CD8-positive, alpha-beta memory T cell (primary cell): Measurements from ENCODE around the gene RPS28. TPM values are rescaled to one million over a fixed set of nuclear protein-coding genes. Genes with fewer than 3 reads are reported as not detected.
A peak's percentile ranks its signal among the peaks of the same experiment; 100 is the strongest.

Experiments used
- CTCF ChIA-PET: fragments of 350-600 bp; sonication (Branson Sonifier 250); formaldehyde crosslinking; loops from one replicate; lab custom pipeline; 2021; ENCODE audit warnings: antibody characterized with exemption; lab: Charles Lee
- POLR2A ChIA-PET: fragments of 350-600 bp; sonication (Branson Sonifier 250); formaldehyde crosslinking; loops from one replicate; lab custom pipeline; 2021; ENCODE audit warnings: antibody characterized with exemption; lab: Charles Lee
- DNase-seq, 5 donors: peaks; one replicate each; pipeline versions ENCODE4 v3.0.0 to v3.0.0-alpha.2; 2020 to 2022; ENCODE audit warnings: mixed read lengths in 1 of 5
- H3K27ac ChIP-seq: one replicate; pipeline ENCODE4 v1.7.0; 2013; ENCODE audit warnings: low read depth, mild to moderate bottlenecking, low read length, moderate library complexity
- H3K27me3 ChIP-seq: 2 replicates; pipeline ENCODE4 v1.7.0; 2013; ENCODE audit warnings: low read length, mild to moderate bottlenecking; ENCODE audit not compliant: insufficient read depth, poor library complexity, severe bottlenecking
- H3K36me3 ChIP-seq: 2 replicates; pipeline ENCODE4 v1.7.0; 2013; ENCODE audit warnings: mild to moderate bottlenecking, low read length, moderate library complexity; ENCODE audit not compliant: insufficient read depth
- H3K4me1 ChIP-seq: 2 replicates; pipeline ENCODE4 v1.7.0; 2013; ENCODE audit warnings: mild to moderate bottlenecking, low read length, moderate library complexity; ENCODE audit not compliant: insufficient read depth
- H3K4me3 ChIP-seq: 2 replicates; pipeline ENCODE4 v1.7.0; 2013; ENCODE audit warnings: mild to moderate bottlenecking, low read length
- H3K9me3 ChIP-seq: 2 replicates; pipeline ENCODE4 v1.7.0; 2013; ENCODE audit warnings: mild to moderate bottlenecking, low read length
- H3K27ac Mint-ChIP-seq, 8 donors: one replicate each; pipeline ENCODE4 v1.8.0; 2020 to 2021; ENCODE audit warnings: mixed read lengths in 8 of 8, mild to moderate bottlenecking in 6 of 8, inconsistent platforms in 3 of 8, moderate library complexity in 3 of 8
- H3K27me3 Mint-ChIP-seq, 2 donors: one replicate each; pipeline ENCODE4 v1.8.0; 2020 to 2021; ENCODE audit warnings: mixed read lengths in 2 of 2, mild to moderate bottlenecking in 1 of 2, moderate library complexity in 1 of 2
- H3K36me3 Mint-ChIP-seq, 3 donors: one replicate each; pipeline ENCODE4 v1.8.0; 2020 to 2021; ENCODE audit warnings: mixed read lengths in 3 of 3, inconsistent platforms in 1 of 3, mild to moderate bottlenecking in 1 of 3
- H3K4me1 Mint-ChIP-seq, 3 donors: one replicate each; pipeline ENCODE4 v1.8.0; 2020 to 2021; ENCODE audit warnings: mixed read lengths in 3 of 3, inconsistent platforms in 1 of 3, mild to moderate bottlenecking in 1 of 3
- H3K4me3 Mint-ChIP-seq, 7 donors: one replicate each; pipeline ENCODE4 v1.8.0; 2020 to 2021; ENCODE audit warnings: mixed read lengths in 7 of 7, mild to moderate bottlenecking in 6 of 7, moderate library complexity in 4 of 7, inconsistent platforms in 2 of 7
- H3K9me3 Mint-ChIP-seq, 5 donors: one replicate each; pipeline ENCODE4 v1.8.0; 2020 to 2022; ENCODE audit warnings: mixed read lengths in 5 of 5, mild to moderate bottlenecking in 3 of 5, moderate library complexity in 2 of 5, inconsistent platforms in 1 of 5
- polyA plus RNA-seq: library from polyadenylated mRNA; unstranded; fragments of 300-500 nt; fragmentation: Illumina TruSeq; gene quantifications from one replicate; pipeline ENCODE4 v1.2.3, GENCODE V29; 2021
- total RNA-seq, 2 experiments: library from RNA; stranded (reverse); gene quantifications; one replicate each; pipeline ENCODE4 v1.2.3, GENCODE V29; 2021

RPS28 gene
- total and polyA plus RNA-seq, 3 experiments from 2014 or later = 2,153 to 2,694 (median 2,200) TPM

DNA sequence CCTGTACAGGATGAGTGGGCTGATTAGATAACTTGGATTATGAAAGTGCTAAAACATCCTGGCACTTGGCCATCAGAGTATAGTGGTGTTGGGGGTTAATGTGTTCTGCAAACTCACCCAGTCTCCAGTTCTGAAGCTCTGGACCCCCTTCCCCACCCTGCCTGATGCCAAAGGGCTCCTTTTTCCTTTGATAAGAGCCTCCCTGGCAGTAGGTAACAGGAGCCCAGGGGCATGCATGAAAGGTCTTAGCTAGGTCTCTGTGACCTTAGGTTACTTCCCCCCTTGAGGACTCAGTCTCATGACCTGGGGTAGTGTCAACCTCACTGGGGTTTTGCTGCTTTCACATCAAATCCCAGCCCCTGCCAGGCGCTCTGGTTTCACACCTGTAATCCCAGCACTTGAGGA, 2.5 kb downstream of the RPS28 start:
- Mint-ChIP-seq H3K9me3 (no peaks in the 10 kb centered on the region), H3K27me3 (no peaks in the 10 kb centered on the region), H3K36me3 (peaks cover 0 to 36% (median 0%) of the 10 kb centered on the region in 3 donors), H3K4me1 (peaks cover 22 to 45% (median 33%) of the 10 kb centered on the region in 3 donors), H3K27ac (peak overlapping the region in 3 of 8 donors; percentile 21 to 58 (median 47)), H3K4me3 (peak overlapping the region in 2 of 7 donors; percentile 57 to 98)
- no peaks in the 10 kb centered on the region for H3K27me3 ChIP-seq
- H3K36me3 ChIP-seq = peaks cover 6% of the 10 kb centered on the region
- no peak for DNase-seq
- H3K9me3 ChIP-seq = no peaks in the 10 kb centered on the region
- POLR2A ChIA-PET = interaction anchor here (0.5 kb wide), 1 partner anchor 289 kb away, joined by 3 read pairs; no protein-coding TSS in a partner anchor
- no peak overlapping the region for H3K4me3 ChIP-seq
- CTCF ChIA-PET = interaction anchor here (0.9 to 1.3 kb wide), 2 partner anchors 13 to 55 kb away, joined by 3 read pairs; no protein-coding TSS in a partner anchor
- peaks cover 33% of the 10 kb centered on the region for H3K4me1 ChIP-seq
- no peak overlapping the region for H3K27ac ChIP-seq

DNA sequence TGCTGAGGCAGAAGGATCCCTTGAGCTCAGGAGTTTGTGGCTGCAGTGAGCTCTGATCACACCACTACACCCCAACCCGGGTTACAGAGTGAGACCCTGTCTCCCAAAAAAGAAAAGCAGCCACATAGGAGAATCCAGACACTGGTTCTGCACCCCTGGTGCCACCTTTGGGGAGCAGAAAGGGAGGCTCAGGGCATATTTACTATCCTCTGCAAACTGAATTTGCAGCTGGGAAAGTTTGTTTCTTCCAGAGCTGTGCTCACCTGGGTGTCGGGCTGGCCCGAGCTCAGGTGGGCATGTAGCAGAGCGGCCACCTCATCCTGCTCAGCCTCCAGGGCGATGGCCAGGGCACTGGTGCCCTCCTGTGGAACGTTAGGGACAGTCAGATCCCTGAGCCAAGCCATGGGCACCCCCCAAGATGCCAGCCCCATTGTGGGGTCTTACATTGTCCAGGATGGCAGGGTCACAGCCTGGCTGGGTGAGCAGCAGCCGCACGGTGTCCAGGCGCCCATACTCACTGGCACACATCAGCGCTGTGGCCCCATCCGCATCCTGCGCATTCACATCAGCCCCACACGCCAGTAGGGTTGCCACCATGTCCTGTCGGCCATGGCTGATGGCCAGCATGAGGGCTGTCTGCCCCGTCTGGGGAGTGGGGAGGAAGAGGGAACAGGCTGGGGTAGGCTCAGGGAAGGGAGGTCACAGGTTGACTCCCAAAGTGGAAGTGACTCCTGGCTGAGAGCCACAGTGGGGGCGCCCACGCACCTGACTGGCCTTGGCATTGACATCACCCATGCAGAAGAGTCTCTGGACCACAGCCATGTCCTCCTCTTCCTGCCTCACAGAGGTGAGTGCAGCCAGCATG, 3.1 kb downstream of the RPS28 start:
- Mint-ChIP-seq H3K4me3 (peak overlapping the region in 1 of 7 donors; percentile 98), H3K27me3 (no peaks in the 10 kb centered on the region), H3K9me3 (no peaks in the 10 kb centered on the region), H3K4me1 (peaks cover 22 to 41% (median 30%) of the 10 kb centered on the region in 3 donors), H3K36me3 (peaks cover 0 to 36% (median 0%) of the 10 kb centered on the region in 3 donors), H3K27ac (peak overlapping the region in 2 of 8 donors; percentile 47 to 58)
- Histone ChIP-seq H3K4me3 (no peak overlapping the region), H3K9me3 (no peaks in the 10 kb centered on the region), H3K36me3 (peaks cover 6% of the 10 kb centered on the region), H3K27me3 (no peaks in the 10 kb centered on the region), H3K27ac (no peak overlapping the region), H3K4me1 (peaks cover 33% of the 10 kb centered on the region)
- ChIA-PET POLR2A (interaction anchor here (0.6 to 0.9 kb wide), 2 partner anchors 11 to 46 kb away, joined by 3 to 4 read pairs; no protein-coding TSS in a partner anchor), CTCF (interaction anchor here (0.9 to 1.3 kb wide), 2 partner anchors 14 to 56 kb away, joined by 3 read pairs; no protein-coding TSS in a partner anchor)
- no peak for DNase-seq

GRCh38 chr19:8325454-8325853, 4.2 kb downstream of the RPS28 start:
- Mint-ChIP-seq H3K9me3 (no peaks in the 10 kb centered on the region), H3K27me3 (no peaks in the 10 kb centered on the region), H3K4me3 (no peak overlapping the region), H3K36me3 (peaks cover 0 to 35% (median 0%) of the 10 kb centered on the region in 3 donors), H3K4me1 (peaks cover 16 to 31% (median 20%) of the 10 kb centered on the region in 3 donors), H3K27ac (no peak overlapping the region)
- ChIA-PET CTCF (interaction anchor here (0.6 kb wide), 1 partner anchor 289 kb away, joined by 3 read pairs; no protein-coding TSS in a partner anchor), POLR2A (interaction anchor here (0.6 kb wide), 1 partner anchor 45 kb away, joined by 4 read pairs; no protein-coding TSS in a partner anchor)
- Histone ChIP-seq H3K9me3 (no peaks in the 10 kb centered on the region), H3K36me3 (peaks cover 6% of the 10 kb centered on the region), H3K27me3 (no peaks in the 10 kb centered on the region), H3K27ac (no peak overlapping the region), H3K4me3 (no peak overlapping the region), H3K4me1 (peaks cover 22% of the 10 kb centered on the region)
- DNase-seq = no peak

- H3K36me3 Mint-ChIP-seq = peaks cover 0 to 2% (median 0%) of the 10 kb centered on the region in 3 donors
- Histone ChIP-seq H3K27ac (no peak overlapping the region), H3K9me3 (no peaks in the 10 kb centered on the region), H3K27me3 (peaks cover 6% of the 10 kb centered on the region), H3K36me3 (no peaks in the 10 kb centered on the region), H3K4me1 (peaks cover 7% of the 10 kb centered on the region), H3K4me3 (no peak overlapping the region)
- H3K4me3 Mint-ChIP-seq = no peak overlapping the region
- peaks cover 0 to 4% (median 0%) of the 10 kb centered on the region in 3 donors for H3K4me1 Mint-ChIP-seq
- no peaks in the 10 kb centered on the region for H3K27me3 Mint-ChIP-seq
- CTCF ChIA-PET = interaction anchor here (0.8 kb wide), 1 partner anchor 24 kb away, joined by 3 read pairs; no protein-coding TSS in a partner anchor
- no peak for DNase-seq
- POLR2A ChIA-PET = no interaction called here
- no peaks in the 10 kb centered on the region for H3K9me3 Mint-ChIP-seq
- peak overlapping the region in 1 of 8 donors; percentile 76 for H3K27ac Mint-ChIP-seq
Observed at GRCh38 chr19:8329996-8330395, 8.7 kb downstream of the RPS28 start.

DNA sequence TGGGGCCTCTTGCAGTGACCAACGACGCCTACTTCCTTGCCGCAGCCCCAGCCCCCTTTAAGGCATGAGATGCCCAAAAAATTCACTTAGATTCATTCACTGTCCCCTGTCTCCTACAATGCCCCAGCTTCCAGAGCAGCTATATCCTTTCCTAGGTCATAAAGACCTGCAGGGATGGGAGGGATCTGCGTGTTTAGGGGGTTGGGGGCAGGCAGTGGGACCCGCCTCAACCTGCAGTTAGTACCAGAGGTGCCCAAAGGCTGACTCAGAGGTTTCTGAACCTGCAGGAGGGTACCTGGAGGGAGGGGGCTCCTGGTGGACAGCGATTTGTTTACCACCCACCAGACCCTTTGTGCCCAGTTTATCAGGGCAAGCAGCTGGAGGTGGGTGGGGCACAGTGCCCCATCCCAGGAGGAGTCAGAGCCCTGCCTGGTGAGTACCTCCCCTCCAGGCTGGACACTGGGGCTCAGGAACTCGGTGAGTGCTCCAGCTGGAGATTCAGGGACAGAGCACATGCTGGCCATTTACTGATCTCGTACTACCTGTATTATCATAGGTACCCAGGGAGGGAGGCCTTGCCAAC, 10.1 kb downstream of the RPS28 start:
- peaks cover 3 to 9% (median 6%) of the 10 kb centered on the region in 3 donors for H3K4me1 Mint-ChIP-seq
- Histone ChIP-seq H3K9me3 (no peaks in the 10 kb centered on the region), H3K4me1 (peaks cover 7% of the 10 kb centered on the region), H3K4me3 (no peak overlapping the region), H3K36me3 (no peaks in the 10 kb centered on the region), H3K27ac (no peak overlapping the region), H3K27me3 (peaks cover 6% of the 10 kb centered on the region)
- DNase-seq = no peak
- peaks cover 5 to 7% of the 10 kb centered on the region in 2 donors for H3K27me3 Mint-ChIP-seq
- H3K4me3 Mint-ChIP-seq = peak overlapping the region in 1 of 7 donors; percentile 13
- no peaks in the 10 kb centered on the region for H3K36me3 Mint-ChIP-seq
- CTCF ChIA-PET = no interaction called here
- no peak overlapping the region for H3K27ac Mint-ChIP-seq
- POLR2A ChIA-PET = no interaction called here
- no peaks in the 10 kb centered on the region for H3K9me3 Mint-ChIP-seq

DNA sequence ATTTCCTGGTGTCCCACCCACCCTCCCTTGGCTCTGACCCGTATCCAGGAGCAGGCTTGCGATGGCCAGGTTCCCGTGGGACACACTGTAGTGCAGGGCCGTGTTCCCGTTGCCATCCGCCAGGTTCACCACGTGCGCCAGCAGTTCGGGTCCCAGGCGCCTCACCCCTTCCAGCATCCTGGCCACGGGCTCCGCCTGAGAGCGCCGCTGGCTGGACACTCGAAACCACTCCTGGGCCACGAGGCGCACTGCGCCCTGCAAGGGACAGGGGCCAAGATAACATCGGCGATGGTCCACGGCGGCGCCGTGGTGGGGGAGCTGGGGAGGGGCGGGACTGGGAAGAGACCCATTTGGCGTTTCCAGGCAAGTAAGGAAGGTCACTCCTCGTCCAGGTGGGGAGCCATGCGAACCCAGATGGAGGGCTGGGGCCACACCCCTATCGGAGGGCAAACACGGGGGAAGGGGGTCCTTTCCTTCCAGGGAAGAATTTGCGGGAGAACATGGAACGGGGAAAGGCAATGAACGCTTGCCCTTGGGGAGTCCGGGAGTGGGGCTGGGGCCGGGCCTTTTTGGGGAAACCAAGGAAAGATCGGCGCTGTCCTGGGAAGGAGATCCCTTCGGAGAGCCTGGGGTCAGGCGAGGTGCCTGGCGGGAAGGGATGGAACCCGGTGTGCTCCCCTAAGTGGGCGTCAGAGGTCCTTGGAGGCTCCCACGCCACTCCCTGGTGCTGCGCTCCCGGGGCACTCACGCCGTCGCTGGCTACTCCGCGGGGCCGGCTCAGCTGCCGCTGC, 11.9 kb downstream of the RPS28 start:
- H3K4me1 Mint-ChIP-seq = peaks cover 3 to 9% (median 6%) of the 10 kb centered on the region in 3 donors
- no peak overlapping the region for H3K27ac Mint-ChIP-seq
- Histone ChIP-seq H3K4me1 (peaks cover 7% of the 10 kb centered on the region), H3K27me3 (peaks cover 6% of the 10 kb centered on the region), H3K9me3 (no peaks in the 10 kb centered on the region), H3K36me3 (no peaks in the 10 kb centered on the region), H3K4me3 (no peak overlapping the region), H3K27ac (no peak overlapping the region)
- H3K27me3 Mint-ChIP-seq = peaks cover 10 to 15% of the 10 kb centered on the region in 2 donors
- no peaks in the 10 kb centered on the region for H3K36me3 Mint-ChIP-seq
- H3K4me3 Mint-ChIP-seq = peak overlapping the region in 2 of 7 donors; percentile 11 to 41
- POLR2A ChIA-PET = no interaction called here
- CTCF ChIA-PET = no interaction called here
- no peaks in the 10 kb centered on the region for H3K9me3 Mint-ChIP-seq
- DNase-seq = no peak

GRCh38 chr19:8333767-8334457, 12.6 kb downstream of the RPS28 start:
- DNase-seq = no peak
- Mint-ChIP-seq H3K27me3 (peaks cover 10 to 19% of the 10 kb centered on the region in 2 donors), H3K4me1 (peaks cover 4 to 9% (median 8%) of the 10 kb centered on the region in 3 donors), H3K4me3 (peak overlapping the region in 1 of 7 donors; percentile 28), H3K36me3 (peaks cover 0 to under 1% (median 0%) of the 10 kb centered on the region in 3 donors), H3K9me3 (no peaks in the 10 kb centered on the region), H3K27ac (no peak overlapping the region)
- Histone ChIP-seq H3K9me3 (no peaks in the 10 kb centered on the region), H3K4me1 (peaks cover 7% of the 10 kb centered on the region), H3K27ac (no peak overlapping the region), H3K4me3 (no peak overlapping the region), H3K27me3 (peaks cover 6% of the 10 kb centered on the region), H3K36me3 (no peaks in the 10 kb centered on the region)
- ChIA-PET POLR2A (no interaction called here), CTCF (interaction anchor here (1.2 to 1.4 kb wide), 3 partner anchors 13 to 21 kb away, joined by 3 to 5 read pairs (median 5); partner anchors contain the start of genes NDUFA7 and RPS28)
